ENCODE results near the gene AMIGO3. TPM values are rescaled to one million over a fixed set of nuclear protein-coding genes. Genes with fewer than 3 reads are reported as not detected.
"Not testable (repeated sequence)": the region's sequence is repeated elsewhere in the genome, so short reads cannot be mapped to it uniquely, and the experiment has no call there.

Gene AMIGO3
- total RNA-seq, 1 donor from 2014 or later = 1.8 TPM

DNA sequence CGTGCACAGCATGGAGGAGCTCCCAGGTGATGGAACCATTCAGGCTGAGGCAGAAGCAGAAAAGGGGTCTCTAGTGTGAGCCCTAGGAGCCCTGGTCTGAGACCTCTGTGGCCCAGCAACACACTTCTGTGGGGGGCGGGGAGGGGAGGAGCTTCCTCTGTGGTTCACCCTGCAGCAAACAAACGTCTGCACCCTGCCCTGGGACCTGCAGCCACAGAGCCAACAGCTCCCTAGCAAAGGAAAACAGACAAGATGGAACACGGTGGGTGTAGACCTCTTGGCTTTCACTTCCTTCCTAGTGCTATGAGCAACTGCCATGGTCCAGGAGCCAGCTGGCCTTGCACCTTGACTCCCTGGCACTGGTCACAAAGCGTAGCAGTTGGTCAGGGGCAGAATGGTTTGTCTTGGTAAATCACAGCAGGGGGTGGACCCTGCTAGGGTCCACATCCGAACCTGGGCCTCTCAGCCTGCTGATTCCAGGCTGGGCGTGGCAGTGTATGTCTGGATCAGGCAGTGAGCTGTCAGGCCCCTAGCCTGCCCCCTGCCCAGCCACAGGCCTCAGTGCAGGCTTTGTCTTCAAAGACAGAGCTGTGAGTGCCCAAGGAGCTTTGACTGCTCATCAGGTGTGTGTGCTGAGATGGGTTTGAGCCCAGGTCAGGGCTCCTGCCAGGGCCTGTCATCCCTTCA, 6.7 kb downstream of the AMIGO3 start:
- no peak for DNase-seq (ENCODE audit: low read depth)

DNA sequence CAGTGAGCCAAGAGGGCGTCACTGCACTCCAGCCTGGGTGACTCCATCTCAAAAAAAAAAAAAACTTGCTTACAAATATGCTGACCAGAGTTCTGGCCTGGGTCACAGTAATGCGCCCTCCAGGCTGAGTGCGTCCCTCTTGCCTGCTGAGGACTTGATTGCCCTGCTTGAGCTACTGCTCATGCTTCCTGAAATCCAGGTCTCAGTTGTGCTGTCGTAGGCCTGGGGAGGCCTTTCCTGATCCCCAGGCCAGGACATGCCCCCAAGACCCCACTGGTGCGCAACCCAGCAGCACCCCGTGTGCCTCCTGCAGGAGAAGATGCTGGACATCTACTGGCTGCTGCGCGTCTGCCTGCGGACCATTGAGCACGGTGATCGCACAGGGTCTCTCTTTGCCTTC, 7.3 kb downstream of the AMIGO3 start:
- DNase-seq (ENCODE audit: low read depth) = no peak

DNA sequence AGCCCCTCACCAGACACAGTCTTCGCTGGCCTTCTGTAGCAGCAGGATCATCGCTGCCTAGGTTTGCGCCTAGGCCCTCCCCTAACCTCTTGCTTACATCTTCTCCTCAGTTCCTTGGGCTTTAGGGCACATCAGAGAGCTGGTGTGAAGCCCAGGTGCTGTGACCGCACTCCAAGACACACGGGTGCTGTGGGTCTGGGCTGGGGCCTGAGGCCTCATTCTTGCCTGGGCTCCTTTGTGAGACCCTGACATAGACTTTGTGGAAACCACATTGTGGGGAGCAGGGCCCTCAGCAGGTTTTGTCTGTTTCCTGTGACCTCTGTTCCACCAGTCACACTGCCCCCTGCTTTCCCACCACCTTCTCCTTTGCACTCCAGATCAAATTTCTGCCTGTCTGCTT, 8.0 kb downstream of the AMIGO3 start:
- no peak for DNase-seq (ENCODE audit: low read depth)

DNA sequence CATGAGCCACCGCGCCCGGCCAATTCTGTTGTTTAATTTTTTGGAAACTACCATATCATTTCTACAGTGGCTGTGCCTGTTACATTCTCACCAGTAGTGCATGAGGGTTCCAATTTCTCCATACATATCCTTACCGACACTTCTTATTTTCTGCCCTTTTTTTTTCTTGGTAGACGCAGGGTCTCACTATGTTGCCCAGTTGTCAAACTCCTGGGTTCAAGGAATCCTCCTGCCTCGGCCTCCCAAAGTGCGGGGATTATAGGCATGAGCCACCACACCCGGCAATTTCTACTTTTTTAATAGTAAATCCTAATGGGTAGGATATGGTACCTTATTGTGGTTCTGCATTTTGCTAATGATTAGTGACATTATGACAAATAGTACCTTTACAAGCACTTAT, 9.6 kb downstream of the AMIGO3 start:
- DNase-seq (ENCODE audit: low read depth) = no peak

DNA sequence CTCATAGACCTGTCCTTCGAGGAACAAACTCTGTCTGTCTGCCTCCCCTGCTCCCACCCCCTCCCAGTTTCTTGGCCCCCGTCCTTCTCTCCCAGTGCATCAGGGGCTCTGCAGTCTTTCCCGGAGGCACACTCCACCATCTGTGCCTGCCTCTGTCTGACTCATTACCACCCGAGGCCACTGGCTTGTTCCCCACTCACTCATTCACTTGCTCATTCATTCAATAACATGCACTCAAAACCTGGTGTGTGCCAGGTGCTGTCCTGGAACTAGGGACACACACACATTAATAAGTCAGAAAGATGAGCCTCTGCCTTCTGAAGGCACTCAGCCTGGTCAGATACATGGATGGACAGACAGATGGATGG, 12.4 kb downstream of the AMIGO3 start:
- DNase-seq (ENCODE audit: low read depth) = peak; percentile 45

DNA sequence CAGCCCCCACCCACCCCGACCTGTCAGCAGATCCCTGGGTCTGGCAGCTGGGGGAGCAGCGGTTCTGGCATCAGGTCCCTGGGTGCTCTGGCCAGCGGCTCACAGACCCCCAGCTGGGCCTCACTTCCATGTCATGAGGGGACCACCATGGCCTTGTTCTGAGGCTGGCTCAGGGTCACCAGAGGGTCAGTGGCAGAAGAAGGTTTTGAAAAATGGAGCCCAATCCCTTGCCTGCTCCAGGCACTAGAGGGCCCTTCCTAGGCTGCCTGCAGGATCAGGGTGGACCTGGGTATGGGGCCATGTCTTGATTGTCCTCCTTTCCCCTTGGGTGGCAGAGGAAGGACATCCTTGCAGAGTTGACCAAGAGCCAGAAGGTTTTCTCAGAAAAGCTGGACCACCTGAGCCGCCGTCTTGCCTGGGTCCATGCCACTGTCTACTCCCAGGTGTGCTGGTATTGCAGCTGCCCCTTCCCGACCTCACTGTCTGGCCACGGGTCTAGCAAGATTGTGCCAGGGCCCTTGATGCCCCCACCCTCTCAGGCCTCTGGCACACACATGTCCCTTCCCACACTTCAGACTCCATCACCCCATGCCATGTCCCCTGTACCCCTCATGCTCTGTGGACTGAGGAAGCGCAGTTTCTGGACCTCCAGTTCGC, 12.9 kb downstream of the AMIGO3 start:
- no peak for DNase-seq (ENCODE audit: low read depth)

DNA sequence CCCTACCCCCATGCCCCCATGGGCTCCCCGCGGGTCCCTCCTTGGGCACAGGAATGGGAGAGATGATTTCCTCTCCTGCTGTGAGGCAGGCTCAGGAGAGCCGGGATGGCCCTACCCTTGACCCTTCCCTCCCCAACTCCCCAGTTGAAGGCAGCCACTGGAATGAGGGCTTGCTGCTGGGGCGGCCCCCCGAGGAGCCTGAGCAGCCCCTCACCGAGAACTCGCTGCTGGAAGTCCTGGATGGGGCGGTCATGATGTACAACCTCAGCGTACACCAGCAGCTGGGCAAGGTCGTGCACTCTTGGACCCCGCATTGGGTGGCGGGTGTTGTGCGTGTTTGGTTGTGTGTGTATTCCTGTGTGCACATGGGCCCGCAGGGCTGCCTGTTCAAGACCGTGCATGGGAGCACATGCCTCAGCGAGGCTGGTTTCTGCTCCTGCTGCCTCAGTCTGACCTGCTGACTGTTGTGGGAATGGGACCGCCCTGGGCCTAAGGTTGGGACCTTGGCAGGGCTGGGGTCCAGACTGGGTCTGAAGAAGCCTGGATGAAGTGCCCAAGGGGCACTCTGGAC, 14.0 kb downstream of the AMIGO3 start:
- DNase-seq (ENCODE audit: low read depth) = no peak

DNA sequence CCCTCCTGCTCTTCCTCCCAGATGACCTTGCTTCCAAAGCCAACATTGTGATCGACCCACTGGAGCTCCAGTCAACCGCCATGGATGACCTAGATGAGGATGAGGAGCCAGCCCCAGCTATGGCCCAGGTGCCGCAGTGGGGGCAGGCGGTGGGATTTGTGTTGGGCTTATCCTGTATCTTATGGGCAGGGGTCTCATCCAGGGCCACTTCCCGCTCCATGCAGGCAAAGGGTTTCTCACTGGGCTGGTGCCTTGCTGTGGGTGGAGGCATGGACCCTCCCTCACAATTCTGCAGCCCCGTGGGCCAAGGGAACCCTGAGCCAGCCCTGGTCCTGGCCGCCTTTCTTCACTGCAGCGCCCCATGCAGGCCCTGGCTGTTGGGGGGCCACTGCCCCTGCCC, 14.9 kb downstream of the AMIGO3 start:
- DNase-seq (ENCODE audit: low read depth) = no peak

DNA sequence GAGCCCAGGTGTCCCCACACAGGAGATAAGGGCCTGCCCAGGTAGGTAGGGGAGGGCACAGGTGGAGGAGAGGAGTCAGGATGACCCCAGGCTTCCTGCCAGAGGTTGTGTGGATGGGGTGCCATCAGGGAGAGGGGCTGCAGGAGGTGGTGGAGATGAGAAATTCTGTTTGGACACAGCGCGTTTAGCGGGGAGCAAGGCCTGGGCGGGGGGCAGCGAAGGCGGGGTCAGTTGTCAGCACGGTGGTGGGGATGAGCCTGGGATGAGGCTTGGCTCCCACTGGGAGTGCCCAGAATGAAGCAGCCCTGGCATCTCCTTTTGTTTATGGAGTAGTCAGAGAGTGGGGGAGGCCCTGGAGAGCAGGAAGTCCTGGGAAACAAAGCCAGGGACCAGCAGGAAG, 15.5 kb downstream of the AMIGO3 start:
- no peak for DNase-seq (ENCODE audit: low read depth)

DNA sequence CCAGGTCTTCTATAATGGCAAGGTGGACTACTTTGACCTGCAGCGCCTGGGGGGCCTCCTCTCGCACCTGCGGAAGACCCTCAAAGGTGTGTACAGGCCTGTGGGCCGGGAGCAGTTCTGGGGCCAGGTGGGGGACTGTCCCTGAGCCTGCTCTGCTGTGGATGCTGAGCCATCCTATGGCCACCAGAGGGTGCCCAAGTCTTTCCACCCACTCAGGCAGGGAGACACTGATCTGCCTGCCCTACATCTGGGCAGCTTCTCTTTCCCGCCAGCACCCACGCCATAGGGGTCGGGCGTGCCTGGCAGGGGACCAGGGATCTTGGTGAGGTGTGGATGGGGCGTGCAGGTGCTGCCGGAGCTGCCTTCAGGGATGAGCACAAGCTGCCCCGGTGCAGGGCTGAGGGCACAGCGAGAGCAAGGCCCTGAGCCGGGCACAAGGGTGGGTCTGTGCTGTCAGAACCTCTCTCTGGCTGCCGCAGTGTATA, 16.0 kb downstream of the AMIGO3 start:
- DNase-seq (ENCODE audit: low read depth) = peak; percentile 75

DNA sequence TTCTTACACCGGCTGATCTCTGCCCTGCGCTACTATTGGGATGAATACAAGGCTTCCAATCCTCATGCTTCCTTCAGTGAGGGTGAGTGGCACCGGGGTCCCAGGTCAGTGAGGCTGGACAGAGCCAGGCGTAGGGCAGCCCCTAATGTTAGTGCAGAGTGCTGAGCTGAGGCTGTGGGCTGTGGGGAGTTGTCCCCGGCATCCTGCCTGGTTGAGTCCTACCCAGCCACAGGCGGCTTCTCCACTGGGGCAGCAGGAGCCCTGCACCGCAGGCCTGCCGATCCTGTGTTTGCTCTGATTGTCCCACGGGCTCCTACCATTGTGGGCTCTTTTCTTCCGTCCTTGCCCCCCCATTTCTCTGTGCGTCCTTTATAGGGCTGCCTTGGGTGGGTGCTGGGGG, 16.8 kb downstream of the AMIGO3 start:
- no peak for DNase-seq (ENCODE audit: low read depth)

DNA sequence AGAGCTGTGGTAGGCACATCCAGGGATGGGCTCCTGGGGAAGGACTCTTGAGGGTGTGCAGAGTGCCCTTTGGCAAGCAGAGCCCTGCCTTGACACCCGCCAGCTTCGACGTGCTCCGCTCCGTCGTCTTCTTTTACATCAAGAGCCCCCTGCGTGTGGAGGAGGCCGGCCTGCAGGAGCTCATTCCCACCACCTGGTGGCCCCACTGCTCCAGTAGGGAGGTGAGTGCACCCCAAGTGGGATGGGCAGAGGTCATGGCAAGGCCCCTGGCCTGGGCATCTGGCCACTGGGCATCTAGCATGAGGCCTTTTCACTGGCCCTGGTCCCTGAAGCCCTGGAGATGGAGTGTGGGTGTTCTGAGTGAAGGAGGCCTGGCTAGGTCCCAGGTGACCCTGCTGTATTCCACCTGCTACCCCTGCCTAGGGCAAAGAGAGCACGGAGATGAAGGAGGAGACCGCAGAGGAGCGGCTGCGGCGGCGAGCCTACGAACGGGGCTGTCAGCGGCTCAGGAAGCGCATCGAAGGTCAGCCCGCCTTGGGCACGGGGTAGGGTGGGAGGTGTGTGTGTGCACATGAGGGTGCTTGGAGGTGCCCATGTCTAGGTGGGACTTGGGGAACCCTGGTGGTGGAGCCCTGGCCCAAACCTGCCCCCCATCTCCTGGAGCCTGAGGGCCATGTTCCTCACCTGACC, 18.0 kb downstream of the AMIGO3 start:
- no peak for DNase-seq (ENCODE audit: low read depth)

DNA sequence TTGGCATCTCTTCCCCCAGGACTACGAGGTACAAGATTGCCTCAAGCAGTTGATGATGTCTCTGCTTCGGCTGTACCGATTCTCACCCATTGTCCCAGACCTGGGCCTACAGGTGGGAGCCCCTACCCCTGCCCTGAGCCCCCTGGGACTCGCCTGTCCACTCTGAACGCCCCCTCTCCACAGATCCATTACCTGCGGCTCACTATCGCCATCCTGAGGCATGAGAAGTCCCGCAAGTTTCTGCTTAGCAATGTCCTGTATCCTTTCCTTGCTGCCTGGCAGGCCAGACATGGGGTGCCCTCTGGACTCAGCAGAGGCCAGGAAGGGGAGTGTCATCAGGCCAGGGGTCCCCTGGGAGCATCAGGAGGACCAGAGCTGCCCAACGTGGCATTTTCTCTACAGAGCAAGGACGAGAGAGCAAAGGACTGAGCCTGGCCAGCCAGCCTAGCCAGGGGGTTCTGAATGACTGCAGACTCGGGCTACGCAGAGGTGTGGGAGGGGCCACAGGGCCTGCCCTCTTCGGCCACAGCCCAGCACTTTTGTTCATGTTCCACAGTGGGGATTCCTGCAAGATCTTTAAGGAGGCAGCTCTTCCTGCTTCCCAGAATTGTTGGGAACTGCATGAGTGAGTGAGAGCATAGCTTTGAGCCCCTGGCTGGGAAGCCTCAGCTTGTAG, 18.9 kb downstream of the AMIGO3 start:
- no peak for DNase-seq (ENCODE audit: low read depth)

DNA sequence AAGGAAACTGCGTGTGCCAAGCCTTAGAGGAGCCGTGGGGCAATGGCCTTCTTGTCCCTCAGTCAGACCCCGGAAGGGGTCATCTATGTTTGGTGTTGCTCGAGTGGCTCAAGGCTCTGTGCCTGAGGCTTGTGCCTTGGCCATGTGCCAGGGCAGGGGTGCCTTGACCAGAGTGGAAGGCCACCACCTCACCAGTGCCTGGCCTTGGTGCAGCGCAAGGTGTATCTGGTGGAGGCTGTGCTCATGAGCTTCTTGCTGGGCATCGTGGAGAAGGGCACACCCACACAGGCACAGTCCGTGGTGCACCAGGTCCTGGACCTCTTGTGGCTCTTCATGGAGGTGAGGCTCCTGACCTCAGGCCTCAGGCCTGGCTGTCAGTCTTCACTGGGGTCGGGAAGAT, 19.5 kb downstream of the AMIGO3 start:
- no peak for DNase-seq (ENCODE audit: low read depth)

DNA sequence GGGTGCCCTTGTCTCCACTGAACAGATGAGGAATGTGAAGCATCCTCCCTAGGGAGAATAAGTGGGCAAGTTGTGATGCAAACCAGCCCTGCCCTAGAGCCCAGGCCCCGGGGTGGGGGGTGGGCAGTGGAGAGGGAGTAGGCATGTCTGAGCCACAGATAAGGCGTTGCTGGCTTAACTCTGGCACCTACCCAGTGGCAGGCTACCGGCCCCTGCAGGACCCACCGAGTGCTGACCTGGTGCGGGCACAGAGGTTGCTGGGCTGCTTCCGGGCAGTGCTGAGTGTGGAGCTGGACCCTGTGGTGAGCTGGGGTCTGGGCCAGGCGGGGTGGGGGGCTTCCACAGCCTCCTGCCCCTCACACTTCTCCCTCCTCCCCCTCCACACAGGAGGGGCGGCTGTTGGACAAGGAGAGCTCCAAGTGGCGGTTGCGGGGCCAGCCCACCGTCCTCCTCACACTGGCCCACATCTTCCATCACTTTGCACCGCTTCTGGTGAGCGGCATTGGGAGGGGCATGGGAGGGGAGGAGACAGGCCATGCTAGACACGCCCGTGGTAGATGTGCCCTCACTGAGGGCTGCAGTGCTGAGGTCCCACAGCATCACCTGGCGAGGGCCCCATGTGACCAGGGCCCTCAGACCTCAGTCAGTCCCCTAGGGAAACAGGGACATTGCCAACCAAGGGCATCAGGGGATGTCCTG, 20.1 kb downstream of the AMIGO3 start:
- peak; percentile 67 for DNase-seq (ENCODE audit: low read depth)

DNA sequence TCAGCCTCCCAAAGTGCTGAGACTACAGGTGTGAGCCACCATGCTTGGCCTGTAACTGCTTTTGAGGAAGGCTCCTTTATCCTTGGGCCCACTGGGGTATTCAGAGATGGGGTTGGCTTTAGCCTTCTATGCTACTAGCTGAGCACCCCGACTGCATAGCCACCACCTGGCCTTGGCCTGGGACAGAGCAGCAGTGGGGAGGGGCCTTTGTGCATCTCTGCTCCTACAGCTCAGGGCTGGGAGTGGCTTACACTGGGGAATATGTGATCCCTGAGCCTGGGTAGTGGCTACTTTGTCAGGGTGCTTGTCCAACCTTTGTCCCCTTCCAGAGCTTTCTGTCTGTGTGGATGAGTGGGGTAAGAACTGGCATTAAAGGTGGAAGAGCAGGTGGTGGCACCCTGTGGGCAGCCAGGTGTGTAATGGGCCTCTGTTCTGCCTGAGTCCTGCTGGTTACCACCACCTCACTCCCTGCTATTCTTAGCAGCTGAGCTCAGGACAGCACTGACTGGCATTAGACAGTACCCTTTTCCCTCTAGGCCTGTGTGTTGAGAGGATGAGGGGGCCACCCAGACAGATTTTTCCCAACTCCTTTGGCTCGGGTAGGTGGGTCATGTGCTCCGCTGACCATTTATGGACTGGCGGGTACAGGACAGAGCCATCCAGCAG, 24.0 kb downstream of the AMIGO3 start:
- DNase-seq (ENCODE audit: low read depth) = not testable (repeated sequence)

DNA sequence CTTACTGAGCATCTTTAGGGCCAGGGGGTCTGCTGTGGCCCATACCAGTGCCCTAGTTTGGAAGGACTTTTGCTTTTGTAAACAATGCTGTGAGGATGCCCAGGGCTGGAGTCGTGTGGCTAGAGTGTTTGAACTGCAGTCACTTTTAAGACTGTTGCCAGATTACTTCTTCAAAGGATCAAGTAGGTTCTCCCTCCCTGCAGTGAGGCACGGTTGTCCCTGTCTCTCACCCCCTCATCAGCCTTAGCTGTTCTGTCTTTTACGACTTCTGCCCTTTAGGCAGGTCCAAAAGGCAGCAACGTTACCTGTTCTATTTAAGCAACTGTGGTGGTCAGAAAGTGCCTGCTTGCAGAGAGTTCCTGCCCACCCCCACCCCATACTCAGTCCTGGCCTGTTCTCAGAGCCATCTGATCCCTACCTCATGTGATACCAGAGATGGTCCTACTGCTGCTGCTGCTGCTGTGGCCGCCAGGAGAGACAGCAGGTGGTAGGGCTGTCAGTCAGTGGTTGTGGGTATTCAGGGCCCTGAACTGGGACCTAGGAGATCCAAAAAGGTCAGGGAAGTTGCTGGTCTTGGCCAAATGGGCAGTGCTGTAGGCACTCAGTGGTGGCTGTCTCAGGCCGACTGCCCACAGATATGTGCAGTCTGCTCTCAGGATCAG, 24.9 kb downstream of the AMIGO3 start:
- peak; percentile 91 for DNase-seq (ENCODE audit: low read depth)

DNA sequence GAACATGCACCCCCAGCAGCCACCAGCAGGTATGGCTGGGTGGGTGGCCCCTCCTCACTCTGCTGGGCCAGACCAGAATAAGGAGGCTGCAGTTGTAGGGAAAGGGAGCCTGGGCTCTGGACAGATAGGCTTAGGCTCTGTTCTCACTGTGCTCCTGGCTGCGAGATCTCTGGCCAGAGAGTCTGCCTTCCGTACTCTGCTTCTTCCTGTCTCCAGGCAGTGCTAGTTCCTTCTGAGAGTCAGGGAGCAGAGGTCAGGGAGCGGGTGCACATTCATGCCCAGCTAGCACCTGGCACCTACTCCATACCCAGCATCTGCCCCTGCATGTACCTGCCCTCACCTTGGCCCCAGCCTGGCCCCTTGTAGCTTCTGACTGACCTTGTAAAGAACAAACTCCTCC, 28.0 kb downstream of the AMIGO3 start:
- not testable (repeated sequence) for DNase-seq (ENCODE audit: low read depth)

DNA sequence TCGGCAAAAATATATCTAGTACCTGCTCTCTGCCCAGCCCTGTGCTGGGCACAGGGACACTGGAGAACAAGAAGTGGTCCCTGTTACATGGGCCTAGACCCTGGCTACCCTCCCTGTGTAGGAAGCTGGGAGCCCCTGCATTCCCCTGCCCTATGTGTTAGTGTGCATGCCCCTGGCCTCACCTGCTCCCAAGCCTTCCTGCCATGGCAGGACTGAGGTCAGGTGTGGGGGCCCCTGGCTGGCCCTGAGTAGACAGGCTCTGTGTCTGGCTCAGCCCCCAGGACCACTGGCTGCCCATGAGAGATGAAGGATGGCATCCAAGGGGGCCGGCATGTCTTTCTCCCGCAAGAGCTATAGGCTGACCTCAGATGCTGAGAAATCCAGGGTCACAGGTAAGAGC, 28.6 kb downstream of the AMIGO3 start:
- DNase-seq (ENCODE audit: low read depth) = not testable (repeated sequence)
